Fibroblast of villous mesenchyme (primary cell): ENCODE data around the gene EPB41L2. TPM values are rescaled to one million over a fixed set of nuclear protein-coding genes. Genes with fewer than 3 reads are reported as not detected.

ENCODE experiments used
- DNase-seq: peaks from one replicate; pipeline ENCODE4 v3.0.0-alpha.2; 2010; ENCODE audit warnings: low read depth
- H3K4me3 ChIP-seq: 2 replicates; pipeline ENCODE4 v1.5.1; 2011; ENCODE audit warnings: low read depth, mild to moderate bottlenecking, low read length
- CTCF ChIP-seq: IDR thresholded peaks from 2 replicates; pipeline ENCODE4 v1.5.1; 2012; ENCODE audit warnings: low read depth, mild to moderate bottlenecking, low read length; ENCODE audit not compliant: insufficient read depth
- total RNA-seq: library from RNA; depleted of rRNA; stranded (reverse); fragments of >200 nt; gene quantifications from 2 replicates; pipeline ENCODE4 v1.2.3, GENCODE V29; 2012

EPB41L2 gene
- total RNA-seq, 1 donor: 40.2 TPM

DNA sequence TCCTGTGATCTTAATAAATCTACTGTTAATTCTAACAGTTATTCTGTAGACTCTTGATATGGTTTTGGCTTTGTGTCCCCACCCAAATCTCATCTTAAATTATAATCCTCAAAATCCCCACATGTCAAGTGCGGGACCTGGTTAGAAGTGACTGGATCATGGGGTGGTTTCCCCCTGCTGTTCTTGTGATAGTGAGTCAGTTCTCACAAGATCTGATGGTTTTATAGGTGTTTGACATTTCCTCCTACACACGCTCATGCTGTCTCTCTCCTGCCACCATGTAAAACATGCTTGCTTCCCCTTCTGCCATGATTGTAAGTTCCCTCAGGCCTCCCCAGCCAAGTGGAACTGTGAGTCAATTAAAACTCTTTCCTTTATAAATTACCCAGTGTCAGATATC is 10.5 kb upstream of the EPB41L2 start:
- no peak for DNase-seq
- H3K4me3 ChIP-seq: no peak overlapping the region
- TF ChIP-seq CTCF: no peak

DNA sequence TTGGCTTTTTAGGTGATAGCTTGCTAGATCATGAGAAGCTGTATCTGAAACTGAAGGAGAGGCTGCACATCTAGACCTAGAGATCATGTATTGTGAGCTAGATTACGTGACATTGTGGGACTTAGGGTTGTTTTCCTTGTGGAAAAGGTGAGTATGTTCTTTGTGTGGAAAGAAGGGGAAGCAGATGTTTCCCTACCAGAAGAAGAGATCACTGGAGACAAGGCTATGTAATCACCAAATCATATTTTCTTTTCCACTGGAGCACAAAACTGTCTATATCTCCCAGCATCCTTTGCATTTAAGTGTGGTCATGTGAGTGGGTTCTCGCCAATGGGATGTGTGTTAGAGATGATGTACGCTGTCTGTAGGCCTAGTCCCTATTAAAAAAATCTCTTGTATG is 7.0 kb upstream of the EPB41L2 start:
- H3K4me3 ChIP-seq: no peak overlapping the region
- TF ChIP-seq CTCF: no peak
- no peak for DNase-seq

DNA sequence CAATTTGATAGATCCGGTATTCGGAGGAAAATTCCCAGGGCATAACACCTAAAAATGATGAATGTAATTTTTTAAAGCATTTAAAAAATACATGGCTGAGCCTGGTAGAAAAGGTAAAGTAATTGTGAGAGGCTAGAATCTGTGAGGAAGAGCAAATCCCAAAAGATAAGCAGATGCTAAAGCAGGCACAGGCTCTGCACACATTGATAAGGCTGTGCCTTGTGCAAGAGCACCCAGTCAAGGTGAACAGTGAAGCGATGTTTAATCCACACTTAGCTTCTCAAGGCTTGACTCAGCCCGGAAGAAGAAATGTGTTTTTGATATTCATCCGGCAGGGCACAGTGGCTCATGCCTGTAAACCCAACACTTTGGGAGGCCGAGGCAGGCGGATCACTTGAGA is 5.1 kb upstream of the EPB41L2 start:
- H3K4me3 ChIP-seq: no peak overlapping the region
- no peak for TF ChIP-seq CTCF
- DNase-seq: no peak

- no peak for TF ChIP-seq CTCF
- DNase-seq: no peak
- no peak overlapping the region for H3K4me3 ChIP-seq
These were observed 4.5 kb upstream of the EPB41L2 start for GRCh38 chr6:131067521-131067920.

- no peak for DNase-seq
- no peak for TF ChIP-seq CTCF
- no peak overlapping the region for H3K4me3 ChIP-seq
These were observed 2.8 kb upstream of the EPB41L2 start for GRCh38 chr6:131065824-131066171.

DNA sequence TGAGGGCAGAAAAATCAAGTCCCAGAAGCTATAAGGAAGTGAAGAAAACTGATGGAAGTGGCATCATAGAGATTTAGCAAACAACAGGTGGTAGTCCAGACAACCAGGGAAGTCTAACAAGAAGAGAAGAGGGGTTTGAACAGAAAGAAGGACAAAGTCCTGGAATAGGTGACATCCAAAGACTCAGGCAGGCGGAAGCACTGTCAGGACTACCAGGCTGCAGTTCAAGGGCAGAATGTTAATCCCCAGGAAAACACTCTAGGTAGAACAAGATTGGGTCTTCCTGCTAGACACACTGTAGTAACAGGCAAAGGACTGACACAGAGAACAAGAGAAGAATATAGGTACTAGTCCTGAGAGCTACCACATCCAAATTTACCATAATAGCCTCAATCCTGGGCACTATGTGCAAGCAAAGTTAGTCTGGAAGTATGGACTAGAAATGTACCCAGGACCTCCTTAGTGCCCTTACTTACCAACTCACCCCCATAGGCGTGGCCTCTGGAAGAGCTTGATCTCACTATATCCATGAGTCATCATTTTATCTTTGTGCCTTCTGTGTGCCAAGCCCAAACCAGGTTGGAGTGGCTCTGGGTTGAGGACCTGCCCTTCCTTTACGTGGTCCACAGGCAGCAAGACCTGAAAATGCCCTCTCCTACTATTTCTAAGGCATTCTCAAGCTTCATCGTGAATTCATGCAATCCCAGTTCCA is 2.2 kb upstream of the EPB41L2 start:
- DNase-seq: no peak
- H3K4me3 ChIP-seq: no peak overlapping the region
- TF ChIP-seq CTCF: no peak

DNA sequence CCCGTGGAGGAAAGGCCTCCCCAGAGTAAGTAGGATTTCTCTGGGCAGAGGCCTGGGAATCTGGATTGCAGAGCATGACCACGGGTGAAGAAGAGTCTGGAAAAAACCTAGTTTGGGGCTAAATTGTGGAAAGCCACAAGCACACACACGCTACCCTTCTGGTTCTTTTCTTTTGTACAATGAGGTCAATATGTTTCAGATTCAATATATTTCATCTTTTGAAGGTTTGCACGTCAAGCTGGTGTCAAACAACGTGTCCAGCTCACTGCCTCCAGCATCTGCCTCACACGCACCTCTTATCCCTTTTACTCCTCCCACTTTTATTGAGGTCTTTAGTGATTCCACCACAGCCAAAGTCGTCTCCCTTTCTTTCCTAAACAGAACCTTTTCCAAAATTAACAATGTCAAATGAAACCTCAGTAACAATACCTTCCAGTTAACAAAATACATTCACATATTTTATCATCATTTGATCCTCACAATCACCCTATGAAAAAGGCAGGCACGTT is 773 bp upstream of the EPB41L2 start:
- no peak for DNase-seq
- no peak for TF ChIP-seq CTCF
- peak overlapping the region; percentile 73 for H3K4me3 ChIP-seq
